NOMO-1 treated with dmso at 0.1 percent for 144 hours (cell line): ENCODE results near the gene HIBCH.
"Not testable (repeated sequence)": the region's sequence is repeated elsewhere in the genome, so short reads cannot be mapped to it uniquely, and the experiment has no call there.

Experiments used
- DNase-seq: peaks from one replicate; lab custom pipeline; 2025; ENCODE audit not compliant: unreplicated experiment; lab: John Stamatoyannopoulos, UW

The HIBCH gene

DNA sequence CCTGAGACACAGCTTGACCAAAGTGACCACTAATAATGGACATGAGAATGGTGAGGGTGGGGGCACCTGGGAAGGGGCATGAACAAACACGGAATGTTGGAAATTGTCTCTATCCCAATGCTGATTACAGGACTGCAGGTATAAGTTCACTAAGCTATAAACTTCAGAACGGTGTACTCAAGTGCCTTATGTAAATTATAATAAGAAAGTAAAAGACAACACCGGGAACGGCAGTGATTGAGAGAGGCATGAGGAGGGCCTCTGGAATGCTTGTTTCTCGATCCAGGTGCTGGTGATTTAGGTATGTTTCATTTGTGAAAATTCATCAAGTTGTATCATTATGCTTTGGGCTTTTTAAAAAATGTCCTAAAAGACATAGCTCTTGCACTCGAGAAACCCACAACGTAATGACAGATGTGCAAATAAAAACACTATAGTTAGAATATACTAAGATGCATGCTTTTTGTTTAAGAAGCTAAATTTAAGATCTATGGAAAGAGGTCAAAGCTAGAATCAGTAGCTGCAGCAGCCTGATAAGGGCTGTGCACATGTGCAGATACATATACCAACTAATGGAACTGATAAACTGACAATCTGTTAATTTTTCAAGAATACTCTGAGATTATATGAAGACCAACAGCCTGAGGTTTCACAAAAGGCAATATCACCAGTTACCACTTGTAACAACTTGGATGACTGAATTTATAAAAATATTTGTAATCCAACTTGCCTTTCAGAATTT is 7.6 kb downstream of the HIBCH start:
- DNase-seq = no peak

DNA sequence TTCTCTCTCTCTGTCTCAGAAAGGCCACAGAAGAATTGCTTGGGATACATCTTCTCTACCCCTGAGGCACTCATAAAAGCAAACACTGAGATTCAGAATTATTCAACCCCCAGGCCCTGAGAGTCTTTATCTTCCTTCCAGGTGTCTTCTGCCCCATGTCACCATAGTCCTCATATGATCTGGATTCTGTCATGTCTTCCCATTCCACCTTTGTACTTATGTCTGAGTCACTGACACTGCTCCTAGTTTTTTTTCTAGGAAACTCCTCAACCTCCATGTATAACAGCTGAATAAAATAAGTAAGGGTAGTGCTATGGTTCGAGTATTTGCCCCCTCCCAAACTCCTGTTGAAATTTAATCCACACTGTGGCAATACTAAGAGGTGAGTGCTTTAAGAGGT is 11.6 kb downstream of the HIBCH start:
- no peak for DNase-seq

DNA sequence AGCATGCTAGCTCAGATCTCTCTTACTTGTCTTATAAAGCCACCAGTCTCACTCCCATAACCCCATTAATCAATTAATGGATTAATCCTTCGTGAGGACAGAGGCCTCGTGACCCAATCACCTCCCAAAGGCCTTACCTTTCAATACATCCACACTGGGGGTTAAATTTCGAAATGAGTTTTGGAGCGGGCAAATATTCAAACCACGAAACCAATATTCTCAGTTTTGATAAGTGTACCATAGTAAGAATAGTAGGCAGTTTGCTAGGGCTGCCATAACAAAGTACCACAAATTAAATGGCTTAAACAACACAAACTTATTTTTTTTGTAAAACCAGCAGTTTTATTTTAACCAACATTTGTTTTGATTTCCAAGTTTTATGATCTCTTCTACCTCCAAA is 15.2 kb downstream of the HIBCH start:
- DNase-seq = no peak

GRCh38 chr2:190303647-190304046 is 16.0 kb downstream of the HIBCH start:
- no peak for DNase-seq

DNA sequence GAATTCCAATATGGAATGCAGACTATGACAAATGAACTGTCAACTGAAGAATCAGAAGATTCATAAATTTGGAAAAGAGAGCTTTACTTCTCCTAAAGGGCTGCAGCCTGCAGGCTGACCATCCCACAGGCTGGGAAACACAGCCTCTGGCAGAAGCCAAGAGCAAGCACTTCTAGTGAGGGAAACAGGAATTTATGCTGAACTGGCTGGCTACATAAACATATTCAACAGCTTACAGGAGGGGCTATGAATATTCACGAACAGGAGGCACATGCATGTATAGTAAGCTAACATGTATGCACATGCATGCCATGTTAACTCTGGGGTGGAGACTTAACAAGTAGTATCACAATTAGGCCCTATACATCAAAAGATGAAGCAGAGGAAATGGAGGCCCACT is 17.6 kb downstream of the HIBCH start:
- DNase-seq = no peak

- no peak for DNase-seq
Observed at GRCh38 chr2:190301032-190301431, 18.6 kb downstream of the HIBCH start.

DNA sequence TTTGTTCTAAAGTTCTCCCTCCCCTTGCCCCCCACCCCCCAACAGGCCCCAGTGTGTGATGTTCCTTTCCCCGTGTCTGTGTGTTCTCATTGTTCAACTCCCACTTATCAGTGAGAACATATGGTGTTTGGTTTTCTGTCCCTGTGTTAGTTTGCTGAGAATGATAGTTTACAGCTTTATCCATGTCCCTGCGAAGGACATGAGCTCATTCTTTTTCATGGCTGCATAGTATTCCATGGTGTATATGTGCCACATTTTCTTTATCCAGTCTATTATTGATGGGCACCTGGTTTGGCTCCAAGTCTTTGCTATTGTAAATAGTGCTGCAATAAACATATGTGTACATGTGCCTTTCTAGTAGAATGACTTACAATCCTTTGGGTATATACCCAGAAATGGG is 21.7 kb downstream of the HIBCH start:
- not testable (repeated sequence) for DNase-seq

DNA sequence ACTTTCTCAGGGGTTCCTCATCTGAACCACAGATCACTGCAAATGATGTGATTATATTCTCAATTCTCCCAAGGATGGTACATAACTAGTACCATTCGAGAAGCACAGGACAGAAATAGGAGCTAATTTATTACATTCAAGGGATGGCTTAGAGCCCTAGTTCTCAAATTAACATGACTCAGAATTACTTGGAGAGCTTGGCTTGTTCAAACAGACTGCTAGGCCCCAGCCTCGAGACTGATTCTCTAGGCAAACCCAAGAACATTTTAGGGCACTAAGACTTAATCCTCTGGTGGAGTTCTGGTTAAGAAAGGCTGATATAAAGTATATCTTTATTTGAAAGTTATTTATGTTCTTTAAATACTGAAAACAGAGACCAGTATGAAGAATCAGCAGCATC is 35.8 kb downstream of the HIBCH start:
- no peak for DNase-seq

- no peak for DNase-seq
Observed at GRCh38 chr2:190280565-190281350, 38.9 kb downstream of the HIBCH start.

GRCh38 chr2:190279256-190280134 is 40.1 kb downstream of the HIBCH start:
- not testable (repeated sequence) for DNase-seq

GRCh38 chr2:190277234-190278112 is 42.2 kb downstream of the HIBCH start:
- DNase-seq = no peak

- DNase-seq = no peak
Observed at GRCh38 chr2:190272457-190272842, 47.2 kb downstream of the HIBCH start.

GRCh38 chr2:190271783-190272456 is 47.7 kb downstream of the HIBCH start:
- DNase-seq = no peak

GRCh38 chr2:190270298-190270697 is 49.3 kb downstream of the HIBCH start:
- no peak for DNase-seq

DNA sequence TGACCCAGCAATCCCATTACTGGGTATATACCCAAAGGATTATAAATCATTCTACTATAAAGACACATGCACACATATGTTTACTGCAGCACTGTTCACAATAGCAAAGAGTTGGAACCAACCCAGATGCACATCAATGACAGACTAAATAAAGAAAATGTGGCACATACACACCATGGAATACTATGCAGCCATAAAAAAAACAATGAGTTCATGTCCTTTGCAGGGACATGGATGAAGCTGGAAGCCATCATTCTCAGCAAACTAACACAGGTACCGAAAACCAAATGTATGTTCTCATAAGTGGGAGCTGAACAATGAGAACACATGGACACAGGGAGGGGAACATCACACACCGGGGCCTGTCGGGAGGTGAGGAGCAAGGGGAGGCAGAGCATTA is 49.9 kb downstream of the HIBCH start:
- not testable (repeated sequence) for DNase-seq

GRCh38 chr2:190267302-190267701 is 52.3 kb downstream of the HIBCH start:
- no peak for DNase-seq

DNA sequence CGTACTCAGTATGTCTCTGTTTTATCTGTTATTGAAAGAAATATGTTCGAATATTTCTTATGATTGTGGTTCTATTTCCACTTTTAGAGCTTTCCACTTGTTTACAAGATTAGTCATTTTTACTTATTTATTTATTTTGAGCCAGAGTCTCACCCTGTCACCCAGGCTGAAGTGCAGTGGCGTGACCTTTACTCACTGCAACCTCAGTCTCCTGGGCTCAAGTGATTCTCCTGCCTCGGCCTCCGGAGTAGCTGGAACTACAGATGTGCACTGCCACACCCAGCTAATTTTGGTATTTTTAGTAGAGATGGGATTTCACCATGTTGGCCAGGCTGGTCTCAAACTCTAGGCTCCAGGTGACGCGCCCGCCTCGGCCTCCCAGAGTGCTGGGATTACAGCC is 53.3 kb downstream of the HIBCH start:
- no peak for DNase-seq

GRCh38 chr2:190261851-190262250 is 57.8 kb downstream of the HIBCH start:
- DNase-seq = no peak

- DNase-seq = no peak
Observed at GRCh38 chr2:190256087-190256486, 63.5 kb downstream of the HIBCH start.

DNA sequence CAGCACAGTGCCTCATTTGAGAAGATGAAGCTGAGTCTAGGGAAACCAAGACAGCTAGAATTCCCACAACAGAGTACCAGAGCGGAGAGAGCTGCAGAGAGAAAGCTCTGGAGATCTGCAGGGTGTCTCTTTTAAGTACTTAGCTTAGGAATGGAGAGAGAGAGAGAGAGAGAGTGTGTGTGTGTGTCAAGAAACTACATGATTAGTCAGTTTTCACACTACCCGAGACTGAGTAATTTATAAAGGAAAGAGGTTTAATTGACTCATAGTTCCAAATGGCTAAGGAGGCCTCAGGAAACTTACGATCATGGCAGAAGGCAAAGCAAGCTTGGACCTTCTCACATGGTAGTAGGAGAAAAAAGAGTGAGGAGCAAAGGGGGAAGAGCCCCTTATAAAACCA is 64.0 kb downstream of the HIBCH start:
- no peak for DNase-seq
